B cell (primary cell): ENCODE results near the gene DIPK1A. TPM values are rescaled to one million over a fixed set of nuclear protein-coding genes. Genes with fewer than 3 reads are reported as not detected.
"Not testable (repeated sequence)": the region's sequence is repeated elsewhere in the genome, so short reads cannot be mapped to it uniquely, and the experiment has no call there.

Experiments
- ATAC-seq: fragments of 200-7000 bp; cut with Tn5 transposase; one replicate; pipeline ENCODE4 v1.10.0; 2021; ENCODE audit warnings: low read depth, mild to moderate bottlenecking, moderate number of reproducible peaks, moderate library complexity
- CTCF ChIA-PET: fragments of 350-600 bp; sonication (Branson Sonifier 250); formaldehyde crosslinking; loops from one replicate; lab custom pipeline; 2021; ENCODE audit warnings: antibody characterized with exemption, inconsistent platforms; lab: Charles Lee
- POLR2A ChIA-PET: fragments of 350-600 bp; sonication (Branson Sonifier 250); formaldehyde crosslinking; loops from one replicate; lab custom pipeline; 2021; ENCODE audit warnings: antibody characterized with exemption; lab: Charles Lee
- DNase-seq: peaks from one replicate; pipeline ENCODE4 v3.0.0; 2013
- H2AFZ ChIP-seq: 2 replicates; pipeline ENCODE4 v1.6.1; 2012; ENCODE audit warnings: mild to moderate bottlenecking, low read depth, low read length; ENCODE audit not compliant: insufficient read depth, poor library complexity, severe bottlenecking
- H3K27ac ChIP-seq, 2 donors: 1 replicate in 1 of 2; 2 replicates in 1 of 2; pipeline ENCODE4 v1.5.1; 2012 to 2013; ENCODE audit warnings: low read length in 2 of 2, mild to moderate bottlenecking in 2 of 2, moderate library complexity in 1 of 2
- H3K27me3 ChIP-seq, 4 experiments: fragments of 200-600 bp in 1 of 4; sonication (generic) in 1 of 4; replicated peaks in 1 of 4; 1 replicate in 2 of 4; 2 replicates in 2 of 4; pipeline versions ENCODE4 v1.6.1 to v1.7.0; 2013 to 2016; ENCODE audit warnings: low read length in 3 of 4, mild to moderate bottlenecking in 2 of 4, mixed read lengths in 1 of 4, moderate library complexity in 1 of 4; ENCODE audit not compliant: insufficient read depth in 4 of 4, control insufficient read depth in 3 of 4; ENCODE audit errors: control extremely low read depth in 1 of 4
- H3K36me3 ChIP-seq, 2 experiments: replicated peaks in 1 of 2; 1 replicate in 1 of 2; 2 replicates in 1 of 2; pipeline versions ENCODE4 v1.6.1 to v1.7.1; 2013; ENCODE audit warnings: low read length in 1 of 2; ENCODE audit not compliant: insufficient read depth in 2 of 2, control insufficient read depth in 1 of 2; ENCODE audit errors: control extremely low read depth in 1 of 2, extremely low read depth in 1 of 2
- H3K4me1 ChIP-seq, 2 donors: fragments of 200-600 bp in 1 of 2; sonication (generic) in 1 of 2; 1 replicate in 1 of 2; 2 replicates in 1 of 2; pipeline versions ENCODE4 v1.5.1 to v1.6.1; 2013 to 2017; ENCODE audit warnings: low read length in 2 of 2; ENCODE audit not compliant: control insufficient read depth in 2 of 2, insufficient read depth in 2 of 2
- H3K4me2 ChIP-seq: replicated peaks from 2 replicates; pipeline ENCODE3; 2012; ENCODE audit warnings: mild to moderate bottlenecking, low read depth, low read length; ENCODE audit not compliant: poor library complexity, severe bottlenecking
- H3K4me3 ChIP-seq, 5 experiments: fragments of 200-600 bp in 1 of 5; sonication (generic) in 1 of 5; 1 replicate in 3 of 5; 2 replicates in 2 of 5; pipeline versions ENCODE4 v1.5.1 to v1.7.0; 2011 to 2016; ENCODE audit warnings: low read length in 4 of 5, mild to moderate bottlenecking in 4 of 5, low read depth in 2 of 5, control low read depth in 1 of 5, moderate library complexity in 1 of 5; ENCODE audit not compliant: insufficient read depth in 1 of 5; ENCODE audit errors: control extremely low read depth in 1 of 5, extremely low read depth in 1 of 5
- H3K79me2 ChIP-seq: fragments of 200-600 bp; sonication (generic); one replicate; pipeline ENCODE4 v1.6.0; 2016; ENCODE audit warnings: low read length; ENCODE audit not compliant: control insufficient read depth, insufficient read depth
- H3K9ac ChIP-seq: fragments of 200-600 bp; sonication (generic); 2 replicates; pipeline ENCODE4 v1.6.1; 2017; ENCODE audit warnings: mild to moderate bottlenecking, low read length, moderate library complexity
- H3K9me3 ChIP-seq, 3 donors: one replicate each; pipeline versions ENCODE4 v1.6.1 to v1.7.1; 2013; ENCODE audit warnings: low read length in 2 of 3; ENCODE audit not compliant: control insufficient read depth in 2 of 3, insufficient read depth in 1 of 3; ENCODE audit errors: control extremely low read depth in 1 of 3
- H4K20me1 ChIP-seq: 2 replicates; pipeline ENCODE4 v1.6.0; 2012; ENCODE audit warnings: mild to moderate bottlenecking, low read length; ENCODE audit not compliant: insufficient read depth, control insufficient read depth, poor library complexity, severe bottlenecking
- H3K27ac Mint-ChIP-seq: one replicate; pipeline ENCODE4 v1.8.0; 2021; ENCODE audit warnings: mixed read lengths
- H3K27me3 Mint-ChIP-seq: one replicate; pipeline ENCODE4 v1.8.0; 2021; ENCODE audit warnings: mixed read lengths
- H3K4me1 Mint-ChIP-seq: one replicate; pipeline ENCODE4 v1.8.0; 2021; ENCODE audit warnings: mixed read lengths
- H3K4me3 Mint-ChIP-seq: one replicate; pipeline ENCODE4 v1.8.0; 2021; ENCODE audit warnings: mixed read lengths
- H3K9me3 Mint-ChIP-seq: one replicate; pipeline ENCODE4 v1.8.0; 2022; ENCODE audit warnings: mixed read lengths; ENCODE audit not compliant: insufficient read depth
- CTCF ChIP-seq: fragments of 200-600 bp; IDR thresholded peaks from one replicate; pipeline ENCODE4 v1.8.0; 2022; ENCODE audit warnings: antibody characterized with exemption, mild to moderate bottlenecking
- EZH2 ChIP-seq: IDR thresholded peaks from 2 replicates; pipeline ENCODE4 v1.6.1; 2012; ENCODE audit warnings: borderline replicate concordance, low read depth, mild to moderate bottlenecking, moderate library complexity, low read length; ENCODE audit not compliant: insufficient read depth, poor library complexity, severe bottlenecking
- WGBS: methylation state at CpG from one replicate; pipeline ENCODE4 v1.1.5; 2013; ENCODE audit warnings: missing lambda C conversion rate; ENCODE audit not compliant: insufficient coverage; 5-methylcytosine and 5-hydroxymethylcytosine counted together
- intact Hi-C: fragments of 100-400 bp; cut with micrococcal nuclease; formaldehyde crosslinking; loops from one replicate; pipeline ENCODE4 v1.10.0; 2022
- polyA plus RNA-seq: library from polyadenylated mRNA; depleted of rRNA; stranded (reverse); fragments of >200 nt; gene quantifications from 2 replicates; pipeline ENCODE4 v1.2.3, GENCODE V29; 2012
- total RNA-seq, 2 donors: library from RNA; stranded (reverse); fragments of 120-200 nt in 1 of 2; gene quantifications; 1 replicate in 1 of 2; 2 replicates in 1 of 2; pipeline versions ENCODE4 v1.2.3 to v1.2.4, GENCODE V29; 2013 to 2022

The DIPK1A gene
- total and polyA plus RNA-seq, 2 donors (not counting 1 experiment from before 2014, with no cell fraction given), result 10.7 to 22.7 TPM

DNA sequence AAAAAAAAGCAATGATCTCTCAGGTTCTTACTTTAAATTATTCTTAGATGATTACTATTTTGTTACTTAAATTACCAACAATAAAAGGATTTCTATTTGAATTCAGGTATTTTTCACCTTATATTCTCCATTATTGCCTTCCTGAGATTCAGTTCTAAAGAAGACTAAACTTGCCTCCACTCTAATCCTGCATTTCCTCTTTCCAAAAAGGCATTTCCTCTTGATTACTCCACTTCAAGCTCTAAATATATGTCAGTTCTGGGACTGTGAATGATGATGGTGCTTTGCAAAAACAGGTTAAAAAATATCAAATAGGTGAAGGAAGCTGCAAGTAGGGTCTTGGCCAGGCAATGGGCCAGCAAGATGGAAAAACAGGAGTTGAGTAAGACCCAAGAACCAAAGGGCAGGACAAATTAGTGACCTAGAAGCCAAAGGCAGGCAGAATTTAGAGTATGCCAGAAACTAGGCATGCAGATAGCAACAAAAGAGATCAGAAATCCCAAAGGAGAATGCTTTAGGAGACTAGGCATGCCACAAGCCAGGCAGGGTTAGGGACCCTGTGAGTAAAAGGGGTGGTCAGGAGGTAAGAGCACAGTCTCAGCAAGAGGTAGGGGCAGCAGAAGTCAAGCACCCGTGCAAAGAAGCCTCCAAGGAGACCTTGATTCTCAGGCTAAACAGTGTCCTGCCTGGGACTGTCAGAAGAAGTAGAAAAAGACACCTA, 11.3 kb upstream of the DIPK1A start:
- H3K4me2 ChIP-seq, result peak overlapping the region; percentile 50
- H3K27me3 Mint-ChIP-seq, result no peaks in the 10 kb centered on the region
- no peak overlapping the region for H3K9ac ChIP-seq
- DNase-seq (no peak), ATAC-seq (no peak)
- no peaks in the 10 kb centered on the region for H4K20me1 ChIP-seq
- no peaks in the 10 kb centered on the region for H3K9me3 Mint-ChIP-seq
- no peaks in the 10 kb centered on the region for H3K79me2 ChIP-seq
- intact Hi-C loops, result no loop called here
- CTCF ChIA-PET, result interaction anchor here (0.5 to 11.9 kb wide), 8 partner anchors 9 to 373 kb away, joined by 3 to 405 read pairs (median 8); partner anchors contain the start of gene DIPK1A
- peak overlapping the region; percentile 12 for H2AFZ ChIP-seq
- WGBS, result 63% methylated on average over 1 of the region's 1 CpG
- no peak for TF ChIP-seq EZH2
- TF ChIP-seq CTCF, result no peak
- peak overlapping the region; percentile 96 for H3K27ac Mint-ChIP-seq
- peak overlapping the region; percentile 82 to 90 for H3K27ac ChIP-seq
- H3K9me3 ChIP-seq, result peaks cover 0 to 12% (median 0%) of the 10 kb centered on the region in 3 donors
- no peak overlapping the region for H3K4me3 ChIP-seq
- peak overlapping the region; percentile 65 for H3K4me3 Mint-ChIP-seq
- H3K4me1 Mint-ChIP-seq, result peaks cover 72% of the 10 kb centered on the region
- no peaks in the 10 kb centered on the region for H3K36me3 ChIP-seq
- H3K27me3 ChIP-seq, result no peaks in the 10 kb centered on the region
- POLR2A ChIA-PET, result interaction anchor here (0.6 to 5.8 kb wide), 2 partner anchors 11 to 40 kb away, joined by 3 to 116 read pairs; partner anchors contain the start of gene DIPK1A
- H3K4me1 ChIP-seq, result peaks cover 73 to 85% of the 10 kb centered on the region in 2 donors

DNA sequence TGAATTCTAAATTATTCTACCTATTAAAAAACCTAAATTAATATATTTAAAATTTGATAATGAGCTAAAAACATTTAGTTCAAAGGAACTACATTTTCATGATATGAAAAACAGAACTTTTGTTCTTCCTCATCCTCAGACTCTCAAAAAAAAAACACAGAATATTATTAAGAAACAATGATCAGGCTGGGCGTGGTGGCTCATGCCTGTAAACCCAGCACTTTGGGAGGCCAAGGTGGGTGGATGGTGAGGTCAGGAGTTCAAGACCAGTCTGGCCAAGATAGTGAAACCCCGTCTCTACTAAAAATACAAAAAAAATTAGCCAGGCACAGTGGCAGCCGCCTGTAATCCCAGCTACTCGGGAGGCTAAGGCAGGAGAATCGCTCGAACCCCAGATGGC, 10.7 kb upstream of the DIPK1A start:
- H3K4me1 Mint-ChIP-seq, result peaks cover 67% of the 10 kb centered on the region
- DNase-seq, H3K27me3 ChIP-seq, H3K9me3 Mint-ChIP-seq, H3K27me3 Mint-ChIP-seq, H3K4me3 Mint-ChIP-seq, H3K36me3 ChIP-seq, H4K20me1 ChIP-seq, H3K9me3 ChIP-seq, H2AFZ ChIP-seq, H3K27ac Mint-ChIP-seq, H3K79me2 ChIP-seq, H3K4me3 ChIP-seq, H3K9ac ChIP-seq, intact Hi-C loops, ATAC-seq, H3K27ac ChIP-seq: not testable (repeated sequence)
- peaks cover 66 to 78% of the 10 kb centered on the region in 2 donors for H3K4me1 ChIP-seq
- 92% methylated on average over 5 of the region's 6 CpGs for WGBS
- POLR2A ChIA-PET, result interaction anchor here (0.6 to 5.8 kb wide), 2 partner anchors 11 to 39 kb away, joined by 3 to 116 read pairs; partner anchors contain the start of gene DIPK1A
- CTCF ChIA-PET, result interaction anchor here (1.0 to 11.9 kb wide), 7 partner anchors 9 to 373 kb away, joined by 3 to 405 read pairs (median 11); partner anchors contain the start of gene DIPK1A
- peak overlapping the region; percentile 50 for H3K4me2 ChIP-seq
